HUES6 (cell line): ENCODE data around the gene P2RY6.

ENCODE experiments used
- H3K27ac ChIP-seq: 2 replicates; pipeline ENCODE4 v1.7.0; 2013; ENCODE audit warnings: low read depth, mild to moderate bottlenecking, low read length, inconsistent platforms
- H3K27me3 ChIP-seq: 2 replicates; pipeline ENCODE4 v1.6.1; 2013; ENCODE audit warnings: low read length; ENCODE audit not compliant: control insufficient read depth, insufficient read depth
- H3K36me3 ChIP-seq: 2 replicates; pipeline ENCODE4 v1.6.1; 2013; ENCODE audit warnings: low read length; ENCODE audit not compliant: control insufficient read depth, insufficient read depth
- H3K4me1 ChIP-seq: 2 replicates; pipeline ENCODE4 v1.6.1; 2013; ENCODE audit warnings: low read length; ENCODE audit not compliant: control insufficient read depth, insufficient read depth
- H3K4me3 ChIP-seq: 2 replicates; pipeline ENCODE4 v1.5.1; 2013; ENCODE audit warnings: low read depth, low read length
- H3K9ac ChIP-seq: one replicate; pipeline ENCODE4 v1.6.1; 2013; ENCODE audit warnings: mild to moderate bottlenecking, low read length
- H3K9me3 ChIP-seq: 2 replicates; pipeline ENCODE4 v1.6.1; 2013; ENCODE audit warnings: low read depth, low read length; ENCODE audit not compliant: control insufficient read depth, insufficient read depth

Gene P2RY6, protein sequence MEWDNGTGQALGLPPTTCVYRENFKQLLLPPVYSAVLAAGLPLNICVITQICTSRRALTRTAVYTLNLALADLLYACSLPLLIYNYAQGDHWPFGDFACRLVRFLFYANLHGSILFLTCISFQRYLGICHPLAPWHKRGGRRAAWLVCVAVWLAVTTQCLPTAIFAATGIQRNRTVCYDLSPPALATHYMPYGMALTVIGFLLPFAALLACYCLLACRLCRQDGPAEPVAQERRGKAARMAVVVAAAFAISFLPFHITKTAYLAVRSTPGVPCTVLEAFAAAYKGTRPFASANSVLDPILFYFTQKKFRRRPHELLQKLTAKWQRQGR

DNA sequence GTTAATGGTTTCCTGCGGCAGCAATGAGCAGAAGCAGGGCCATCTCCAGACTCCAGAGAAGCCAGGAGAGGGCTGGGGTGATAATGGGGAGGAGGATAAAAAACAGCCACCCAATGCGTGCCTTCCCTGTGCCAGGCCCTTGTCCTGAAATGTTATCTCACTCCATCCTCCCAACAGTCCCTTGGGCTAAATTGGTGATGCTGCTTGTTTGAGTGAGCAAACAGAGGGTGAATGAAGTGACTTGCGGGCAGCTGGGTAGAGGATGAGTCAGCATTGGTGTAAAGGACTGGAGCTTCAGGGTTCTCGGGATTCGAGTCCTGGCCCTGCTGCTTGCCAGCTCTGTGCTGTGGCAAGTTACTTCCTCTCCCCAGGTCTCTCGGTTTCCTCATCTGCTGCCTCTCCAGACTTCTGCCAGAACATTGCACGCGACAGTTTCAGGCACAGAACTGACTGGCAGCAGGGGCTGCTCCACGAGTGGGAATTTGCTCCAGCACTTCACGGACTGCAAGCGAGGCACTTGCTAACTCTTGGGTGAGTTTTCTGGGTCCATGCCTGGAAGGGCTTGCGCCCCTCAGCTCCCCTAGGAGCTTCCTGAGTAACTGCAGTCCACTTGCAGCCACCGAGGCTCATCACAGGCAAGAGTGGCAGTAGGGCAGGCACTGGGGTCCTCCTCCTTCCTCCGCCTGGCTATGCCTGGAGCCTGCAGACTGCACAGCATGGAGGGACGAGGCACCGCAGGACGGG lies at the start of gene P2RY6:
Gene P2RY6, plus strand, starts transcription at position 403 of the 744 bp plus-strand sequence. CDS start 24,181 bp downstream, outside the sequence.
- Histone ChIP-seq H3K4me3 (no peak within 1 kb of the TSS), H3K27me3 (peaks cover 2% of the 10 kb centered on the region; the same call in 1 of the 2 replicates), H3K4me1 (peaks cover 38% of the 10 kb centered on the region; the same call in 1 of the 2 replicates), H3K9me3 (no peaks in the 10 kb centered on the region), H3K36me3 (no peaks in the 10 kb centered on the region), H3K9ac (peak within 1 kb of the TSS; percentile 21), H3K27ac (no peak within 1 kb of the TSS)

DNA sequence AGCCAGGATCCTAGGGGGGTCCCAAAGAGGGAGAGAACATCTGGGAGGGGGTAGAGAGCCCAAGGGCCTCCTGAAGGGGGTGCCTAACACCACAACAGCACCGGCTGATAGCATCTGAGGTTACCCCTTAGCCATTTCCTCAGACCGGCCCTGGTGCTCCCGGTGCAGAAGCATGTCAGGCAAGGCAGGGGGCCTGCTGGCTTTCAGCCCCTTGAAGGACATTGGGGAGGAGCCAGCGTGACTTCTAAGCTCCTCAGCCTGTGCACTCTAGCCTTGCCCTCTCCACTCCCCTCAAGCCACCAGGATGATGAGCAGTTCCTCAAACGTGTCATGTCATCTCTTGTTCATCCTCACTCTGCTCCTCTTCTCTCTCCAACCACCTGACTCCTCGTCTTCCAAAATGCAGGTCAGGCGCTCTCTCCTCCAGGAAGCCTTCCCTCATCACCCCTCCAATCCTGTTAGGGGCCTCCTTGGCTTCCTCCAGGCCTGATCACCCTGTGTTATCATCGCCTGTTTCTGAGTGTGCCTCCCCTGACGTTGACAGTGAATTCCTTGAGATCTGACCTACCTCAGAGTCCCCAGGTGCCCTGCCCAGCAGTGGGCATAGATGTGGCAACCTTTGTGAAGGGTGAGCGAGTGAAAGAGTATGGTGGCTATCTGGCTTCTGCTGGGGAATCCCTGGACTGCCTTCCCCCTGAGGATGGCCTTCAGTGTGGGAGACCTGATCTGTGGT lies 48.0 kb upstream of the P2RY6 start:
- Histone ChIP-seq H3K36me3 (no peaks in the 10 kb centered on the region), H3K4me3 (no peak overlapping the region), H3K9me3 (no peaks in the 10 kb centered on the region), H3K27ac (no peak overlapping the region), H3K4me1 (peaks cover 15% of the 10 kb centered on the region), H3K9ac (no peak overlapping the region), H3K27me3 (peaks cover 24% of the 10 kb centered on the region)

DNA sequence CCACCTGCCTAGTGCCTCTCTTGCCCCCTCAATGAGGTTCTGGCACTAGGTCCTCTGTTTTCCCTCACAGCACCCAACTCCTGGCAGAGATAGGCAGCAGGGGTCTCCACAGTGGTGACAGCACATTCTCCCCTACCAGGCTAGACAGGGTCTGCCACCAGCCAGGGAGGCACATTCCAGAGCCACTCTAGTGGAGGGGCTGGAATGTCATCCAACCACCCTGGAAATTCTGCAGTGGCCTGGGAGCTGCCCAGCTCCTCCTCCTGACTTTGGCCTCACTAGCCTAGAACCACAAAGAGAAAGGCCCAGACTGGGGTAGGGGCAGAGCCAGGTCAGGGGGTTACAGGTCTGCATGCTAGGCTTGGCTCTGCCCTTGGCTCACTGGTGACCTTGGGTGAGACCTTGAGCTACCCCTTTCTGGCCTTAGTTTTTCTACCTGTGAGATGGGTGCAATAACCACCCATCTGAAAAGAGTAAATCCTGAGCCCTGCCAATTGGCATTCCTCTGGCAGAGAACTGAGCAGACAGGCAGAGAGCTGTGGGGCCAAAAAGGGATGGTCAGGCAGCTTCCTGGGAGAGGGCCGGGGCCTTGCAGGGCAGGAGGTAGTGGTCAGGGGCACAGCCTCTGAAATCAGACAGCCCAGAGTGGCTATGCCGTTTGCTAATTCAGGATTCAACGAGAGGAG lies 47.0 kb upstream of the P2RY6 start:
- Histone ChIP-seq H3K36me3 (no peaks in the 10 kb centered on the region), H3K4me3 (no peak overlapping the region), H3K27me3 (peaks cover 15% of the 10 kb centered on the region), H3K4me1 (peaks cover 23% of the 10 kb centered on the region), H3K9me3 (no peaks in the 10 kb centered on the region), H3K27ac (no peak overlapping the region), H3K9ac (no peak overlapping the region)

DNA sequence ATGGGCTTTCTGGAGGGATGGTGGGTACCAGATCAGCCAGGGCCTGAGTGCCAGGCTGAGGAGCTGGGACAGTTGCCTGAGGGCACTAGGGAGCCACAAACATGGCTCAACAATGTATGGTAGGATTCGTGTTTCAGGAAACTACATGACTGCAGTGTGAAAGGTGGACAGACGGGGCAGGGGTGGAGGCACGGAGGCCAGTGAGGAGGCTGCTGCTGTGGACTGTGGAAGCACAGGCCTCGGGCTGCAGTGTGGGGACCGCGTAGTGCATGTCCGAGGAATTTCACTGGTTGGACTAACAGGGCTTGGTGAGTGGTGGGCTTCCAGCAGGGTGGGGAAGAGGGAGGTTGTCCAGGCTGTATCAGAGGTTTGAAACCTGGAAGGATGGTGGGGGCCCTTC lies 46.3 kb upstream of the P2RY6 start:
- no peak overlapping the region for H3K27ac ChIP-seq
- H3K4me1 ChIP-seq = peaks cover 24% of the 10 kb centered on the region
- no peaks in the 10 kb centered on the region for H3K9me3 ChIP-seq
- H3K27me3 ChIP-seq = peaks cover 8% of the 10 kb centered on the region
- H3K9ac ChIP-seq = no peak overlapping the region
- H3K36me3 ChIP-seq = no peaks in the 10 kb centered on the region
- H3K4me3 ChIP-seq = no peak overlapping the region

DNA sequence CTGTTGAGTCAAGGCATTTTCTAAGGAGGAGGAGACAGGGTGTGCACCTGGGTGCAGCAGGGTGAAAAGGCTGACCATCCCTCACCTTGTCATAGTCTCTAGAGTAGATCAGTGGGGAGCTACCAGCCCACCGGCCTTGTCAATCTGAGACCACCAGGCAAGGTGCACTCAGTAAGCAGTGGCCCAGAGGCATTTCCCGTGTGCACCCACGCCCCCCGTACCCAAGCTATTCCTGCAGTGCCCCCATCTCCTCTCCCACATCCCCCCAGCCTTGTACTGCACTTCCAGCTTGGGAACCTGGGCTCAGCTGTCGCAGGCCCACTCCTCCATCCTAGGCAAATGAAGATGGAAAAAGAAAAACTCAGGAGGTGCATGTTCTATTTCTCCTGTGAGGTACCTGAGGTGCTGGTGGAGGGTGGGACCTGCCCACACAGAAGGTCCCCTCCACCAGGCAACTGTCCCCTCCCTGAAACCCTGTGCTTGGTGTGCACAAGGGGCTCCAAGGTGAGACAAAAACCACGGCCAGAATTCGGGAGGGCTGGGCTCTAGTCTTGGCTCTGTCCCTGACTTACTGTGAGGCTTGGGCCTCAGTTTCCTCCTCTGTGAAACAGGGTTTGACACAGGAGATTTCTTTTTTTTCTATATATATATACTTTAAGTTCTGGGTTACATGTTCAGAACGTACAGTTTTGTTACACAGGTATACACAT lies 45.7 kb upstream of the P2RY6 start:
- no peak overlapping the region for H3K4me3 ChIP-seq
- no peak overlapping the region for H3K9ac ChIP-seq
- no peaks in the 10 kb centered on the region for H3K36me3 ChIP-seq
- H3K27ac ChIP-seq = no peak overlapping the region
- peaks cover 24% of the 10 kb centered on the region for H3K4me1 ChIP-seq
- H3K27me3 ChIP-seq = peaks cover 2% of the 10 kb centered on the region; the same call in 1 of the 2 replicates
- H3K9me3 ChIP-seq = no peaks in the 10 kb centered on the region

DNA sequence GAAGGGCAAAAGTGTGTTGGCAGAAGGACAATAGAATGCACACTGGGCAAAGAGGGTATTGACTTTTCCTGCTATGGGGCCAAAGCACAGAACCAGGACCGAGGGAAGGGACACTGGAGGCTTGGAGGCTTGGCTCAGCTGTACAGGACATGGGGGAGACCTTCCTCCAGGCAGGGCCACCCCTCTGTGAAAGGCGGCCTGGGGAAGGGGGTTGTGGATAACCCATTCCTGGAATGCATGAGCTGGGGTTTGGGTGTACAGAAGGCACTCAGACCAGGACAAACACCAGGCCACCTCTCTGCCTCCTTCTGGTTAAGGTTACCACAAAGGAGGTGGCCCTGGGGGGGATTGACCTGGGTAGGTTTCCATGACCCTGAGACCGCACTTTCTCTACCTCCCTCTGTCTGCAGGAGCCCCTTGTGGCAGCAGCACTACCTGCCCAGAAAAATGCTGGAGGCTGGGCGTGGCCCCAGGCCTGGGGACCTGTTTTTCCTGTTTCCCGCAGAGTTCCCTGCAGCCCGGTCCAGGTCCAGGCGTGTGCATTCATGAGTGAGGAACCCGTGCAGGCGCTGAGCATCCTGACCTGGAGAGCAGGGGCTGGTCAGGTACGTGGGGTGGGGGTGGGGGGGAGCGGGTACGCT lies 44.4 kb upstream of the P2RY6 start:
- no peak overlapping the region for H3K9ac ChIP-seq
- no peaks in the 10 kb centered on the region for H3K36me3 ChIP-seq
- H3K4me3 ChIP-seq = no peak overlapping the region
- peaks cover 24% of the 10 kb centered on the region for H3K4me1 ChIP-seq
- no peaks in the 10 kb centered on the region for H3K9me3 ChIP-seq
- no peaks in the 10 kb centered on the region; the same call in 1 of the 2 replicates for H3K27me3 ChIP-seq
- H3K27ac ChIP-seq = no peak overlapping the region

DNA sequence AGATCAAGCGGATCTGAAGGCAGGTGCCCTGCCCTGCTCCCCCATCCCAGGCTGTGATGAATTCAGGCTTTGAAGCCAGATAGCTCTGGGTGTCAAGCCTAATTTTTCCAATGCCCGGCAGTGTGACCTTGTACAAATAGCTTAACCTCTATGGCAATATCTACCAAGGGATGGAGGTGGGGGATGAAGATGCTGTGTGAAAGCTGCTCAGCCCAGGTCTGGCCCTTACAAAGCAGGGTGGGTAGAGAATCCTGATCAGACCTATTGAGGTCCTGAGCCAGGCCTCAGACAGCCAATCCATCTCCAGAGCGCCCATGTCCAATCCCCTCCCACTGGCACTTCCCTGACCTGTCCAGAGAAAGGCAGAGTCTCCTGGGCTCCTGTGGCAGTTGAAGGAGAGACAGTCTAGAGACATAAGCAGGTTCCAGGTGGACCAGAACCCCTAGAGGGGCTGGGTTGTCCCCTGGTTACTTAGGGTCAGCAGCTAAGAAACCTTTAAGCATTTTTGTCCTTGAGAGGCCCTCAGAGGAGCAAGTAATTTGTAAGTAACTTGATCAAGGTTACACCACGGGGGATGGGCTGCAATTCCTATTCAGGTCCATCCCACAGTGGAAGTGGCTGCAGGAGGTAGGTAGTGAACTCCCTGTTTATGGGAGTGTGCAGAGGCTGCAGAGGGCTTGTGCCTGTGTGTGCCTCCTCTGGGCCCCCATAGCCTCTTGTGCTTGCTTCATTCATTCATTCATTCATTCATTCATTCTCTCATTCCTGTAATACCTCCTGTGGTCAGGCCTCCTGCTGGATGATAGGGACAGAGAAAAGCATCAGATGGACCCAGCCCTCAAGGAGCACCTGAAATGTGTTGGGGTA lies 43.6 kb upstream of the P2RY6 start:
- H3K27me3 ChIP-seq = no peaks in the 10 kb centered on the region; the same call in 1 of the 2 replicates
- no peaks in the 10 kb centered on the region for H3K9me3 ChIP-seq
- no peaks in the 10 kb centered on the region for H3K36me3 ChIP-seq
- H3K9ac ChIP-seq = no peak overlapping the region
- no peak overlapping the region for H3K27ac ChIP-seq
- H3K4me1 ChIP-seq = peaks cover 24% of the 10 kb centered on the region
- no peak overlapping the region for H3K4me3 ChIP-seq

DNA sequence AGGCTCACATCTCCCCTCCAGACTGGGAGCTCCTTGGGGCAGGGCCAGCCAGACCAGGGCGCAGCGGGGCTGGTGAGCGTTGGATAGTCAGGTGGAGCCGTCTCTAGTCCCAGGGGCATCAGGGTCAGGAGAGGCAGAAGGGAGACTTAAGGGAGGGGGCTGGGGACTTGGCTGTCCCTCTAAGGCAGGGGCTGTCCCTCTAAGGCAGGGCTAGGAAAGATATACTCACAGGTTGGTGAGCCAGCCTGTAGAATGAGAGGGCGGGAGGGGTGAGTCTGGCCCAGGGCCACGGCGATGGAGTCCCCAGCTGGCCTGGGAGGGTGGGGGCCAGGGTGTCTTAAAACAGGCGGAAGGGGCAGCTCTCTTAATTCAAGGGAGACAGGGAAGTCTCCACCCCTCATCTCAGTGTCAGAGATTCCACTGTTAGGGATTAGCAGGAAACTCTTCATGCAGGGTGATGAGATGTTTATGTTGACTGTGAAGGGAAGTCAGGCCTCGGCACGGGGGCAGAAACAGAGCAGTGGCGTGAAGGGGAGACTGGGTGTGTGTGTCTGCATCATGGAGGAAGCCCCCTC lies 42.7 kb upstream of the P2RY6 start:
- Histone ChIP-seq H3K27ac (no peak overlapping the region), H3K4me1 (peaks cover 24% of the 10 kb centered on the region), H3K4me3 (no peak overlapping the region), H3K9ac (no peak overlapping the region), H3K36me3 (no peaks in the 10 kb centered on the region), H3K27me3 (no peaks in the 10 kb centered on the region; the same call in 1 of the 2 replicates), H3K9me3 (no peaks in the 10 kb centered on the region)
